BJ (cell line): ENCODE measurements around the gene FAM50A. TPM values are rescaled to one million over a fixed set of nuclear protein-coding genes. Genes with fewer than 3 reads are reported as not detected.
A peak's percentile ranks its signal among the peaks of the same experiment; 100 is the strongest.

Experiments
- CTCF ChIA-PET: fragments of 350-600 bp; formaldehyde crosslinking; extraction: SDS; loops from one replicate; lab custom pipeline; 2021; ENCODE audit warnings: antibody characterized with exemption, inconsistent platforms; lab: Yijun Ruan, JAX
- POLR2A ChIA-PET: fragments of 300-600 bp; sonication (Branson Sonifier 250); formaldehyde crosslinking; extraction: SDS; loops from one replicate; lab custom pipeline; 2021; ENCODE audit warnings: antibody characterized with exemption; lab: Charles Lee
- DNase-seq: peaks from one replicate; pipeline ENCODE4 v3.0.0-alpha.2; 2011; ENCODE audit warnings: low read depth
- H3K27me3 ChIP-seq: 2 replicates; pipeline ENCODE4 v1.6.0; 2011; ENCODE audit warnings: low read length; ENCODE audit not compliant: control insufficient read depth, insufficient read depth
- H3K36me3 ChIP-seq: 2 replicates; pipeline ENCODE4 v1.5.1; 2011; ENCODE audit warnings: low read length; ENCODE audit not compliant: control insufficient read depth, insufficient read depth
- H3K4me3 ChIP-seq: 2 replicates; pipeline ENCODE4 v1.5.1; 2011; ENCODE audit warnings: low read depth, mild to moderate bottlenecking, control low read depth, low read length
- polyA plus RNA-seq: library from polyadenylated mRNA; depleted of rRNA; stranded (reverse); fragments of >200 nt; gene quantifications from 2 replicates; pipeline ENCODE4 v1.2.3, GENCODE V29; 2011
- TF ChIP-seq, protein P1 (sequence below): IDR thresholded peaks from 2 replicates; pipeline ENCODE4 v1.5.1; 2011; ENCODE audit warnings: low read depth, mild to moderate bottlenecking, control low read depth, inconsistent platforms, low read length, moderate library complexity; ENCODE audit not compliant: insufficient read depth

FAM50A gene
- polyA plus RNA-seq, 1 experiment, result 74.8 TPM

DNA sequence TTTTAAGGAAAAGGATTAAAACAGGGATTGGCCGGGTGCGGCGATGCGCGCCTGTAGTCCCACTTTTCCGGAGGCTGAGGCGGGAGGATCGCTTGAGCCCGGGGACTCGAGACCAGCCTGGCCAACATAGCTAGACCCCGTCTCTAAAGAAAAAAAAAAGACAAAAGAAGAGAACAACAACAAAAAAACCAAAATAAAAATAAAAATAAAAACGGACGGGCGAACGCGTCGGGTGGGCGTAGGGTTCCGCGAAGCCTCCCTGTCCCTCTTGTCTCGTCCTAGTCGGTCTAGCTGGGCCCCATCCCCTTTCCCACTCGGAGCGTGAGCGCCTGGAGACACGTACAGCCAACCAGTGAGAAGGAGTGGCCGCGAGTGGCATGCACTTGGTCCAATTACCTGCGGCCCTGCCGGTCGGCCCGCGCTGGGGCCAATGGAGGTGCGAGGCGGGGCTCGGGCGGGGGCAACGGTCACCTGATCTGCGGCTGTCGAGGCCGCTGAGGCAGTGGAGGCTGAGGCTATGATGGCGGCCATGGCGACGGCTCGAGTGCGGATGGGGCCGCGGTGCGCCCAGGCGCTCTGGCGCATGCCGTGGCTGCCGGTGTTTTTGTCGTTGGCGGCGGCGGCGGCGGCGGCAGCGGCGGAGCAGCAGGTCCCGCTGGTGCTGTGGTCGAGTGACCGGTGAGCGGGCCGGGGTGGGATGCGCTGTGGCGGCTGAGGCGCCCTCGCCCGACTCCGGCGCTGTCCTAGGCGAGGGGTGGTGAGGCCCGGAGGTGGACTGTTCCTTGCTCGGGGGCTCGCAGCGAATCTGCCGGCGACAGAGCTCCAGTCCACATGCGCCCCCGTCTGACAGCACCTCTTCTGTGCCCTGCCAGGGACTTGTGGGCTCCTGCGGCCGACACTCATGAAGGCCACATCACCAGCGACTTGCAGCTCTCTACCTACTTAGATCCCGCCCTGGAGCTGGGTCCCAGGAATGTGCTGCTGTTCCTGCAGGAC lies 15.5 kb upstream of the FAM50A start, which contains the start of gene ATP6AP1:
Gene ATP6AP1, plus strand, starts transcription at position 502 of the 996 bp plus-strand sequence. Its CDS starts 16 bp downstream, at position 518.
- H3K27me3 ChIP-seq, result no peaks in the 10 kb centered on the region
- peak within 1 kb of the TSS; percentile 66 for H3K4me3 ChIP-seq
- peak; percentile 61 for DNase-seq
- ChIA-PET POLR2A (no interaction called here), CTCF (interaction anchor here (0.6 to 0.8 kb wide), 2 partner anchors 17 to 30 kb away, joined by 3 to 6 read pairs; partner anchors contain the start of genes RPL10 and TAFAZZIN)
- peaks cover 3% of the 10 kb centered on the region; the same call in 1 of the 2 replicates for H3K36me3 ChIP-seq
- TF ChIP-seq, protein P1, sequence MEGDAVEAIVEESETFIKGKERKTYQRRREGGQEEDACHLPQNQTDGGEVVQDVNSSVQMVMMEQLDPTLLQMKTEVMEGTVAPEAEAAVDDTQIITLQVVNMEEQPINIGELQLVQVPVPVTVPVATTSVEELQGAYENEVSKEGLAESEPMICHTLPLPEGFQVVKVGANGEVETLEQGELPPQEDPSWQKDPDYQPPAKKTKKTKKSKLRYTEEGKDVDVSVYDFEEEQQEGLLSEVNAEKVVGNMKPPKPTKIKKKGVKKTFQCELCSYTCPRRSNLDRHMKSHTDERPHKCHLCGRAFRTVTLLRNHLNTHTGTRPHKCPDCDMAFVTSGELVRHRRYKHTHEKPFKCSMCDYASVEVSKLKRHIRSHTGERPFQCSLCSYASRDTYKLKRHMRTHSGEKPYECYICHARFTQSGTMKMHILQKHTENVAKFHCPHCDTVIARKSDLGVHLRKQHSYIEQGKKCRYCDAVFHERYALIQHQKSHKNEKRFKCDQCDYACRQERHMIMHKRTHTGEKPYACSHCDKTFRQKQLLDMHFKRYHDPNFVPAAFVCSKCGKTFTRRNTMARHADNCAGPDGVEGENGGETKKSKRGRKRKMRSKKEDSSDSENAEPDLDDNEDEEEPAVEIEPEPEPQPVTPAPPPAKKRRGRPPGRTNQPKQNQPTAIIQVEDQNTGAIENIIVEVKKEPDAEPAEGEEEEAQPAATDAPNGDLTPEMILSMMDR, result no peak

DNA sequence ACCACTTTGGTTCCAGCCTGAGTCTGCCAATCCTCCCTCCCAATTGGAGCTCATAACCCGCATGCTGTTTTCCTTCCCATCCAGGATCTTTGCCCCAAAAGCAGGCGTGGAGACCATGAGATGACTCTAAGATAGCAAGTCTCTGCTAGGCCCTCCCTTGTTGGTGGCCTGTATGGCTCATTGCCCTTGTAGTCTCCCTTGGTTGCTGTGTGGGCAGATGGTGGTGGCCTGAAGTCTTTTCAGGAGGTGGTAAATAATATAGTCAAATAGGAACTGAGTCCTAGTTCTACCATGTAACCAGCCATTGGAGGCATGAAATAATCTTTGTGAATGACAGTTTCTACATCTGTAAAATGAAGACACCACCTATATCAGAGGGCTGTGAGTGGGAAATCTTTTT lies 14.2 kb upstream of the FAM50A start:
- Histone ChIP-seq H3K27me3 (no peaks in the 10 kb centered on the region), H3K4me3 (no peak overlapping the region), H3K36me3 (peaks cover 9% of the 10 kb centered on the region)
- ChIA-PET POLR2A (no interaction called here), CTCF (interaction anchor here (0.9 kb wide), 1 partner anchor 29 kb away, joined by 5 read pairs; no protein-coding TSS in a partner anchor)
- TF ChIP-seq, protein P1, result no peak
- DNase-seq, result no peak

DNA sequence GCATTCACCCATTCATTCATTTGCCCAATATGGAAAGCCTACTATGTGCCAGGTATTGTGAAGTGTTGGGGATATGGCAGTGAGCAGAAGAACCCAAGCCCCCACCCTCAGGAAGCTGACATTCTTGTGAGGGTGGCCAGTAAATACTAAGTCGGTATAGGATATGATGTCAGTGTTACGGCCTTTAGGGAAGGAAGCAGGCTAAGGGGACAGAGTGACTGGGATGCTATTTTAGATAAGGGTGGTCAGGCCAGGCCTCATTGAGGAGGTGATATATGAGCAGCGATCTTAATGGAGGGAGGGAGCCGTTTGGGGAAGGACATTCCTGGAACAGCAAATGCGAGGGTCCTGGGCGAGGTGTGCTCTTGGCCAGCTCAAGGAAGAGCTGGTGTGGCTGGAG lies 13.5 kb upstream of the FAM50A start:
- TF ChIP-seq, protein P1, result no peak
- CTCF ChIA-PET, result no interaction called here
- H3K4me3 ChIP-seq, result no peak overlapping the region
- no peaks in the 10 kb centered on the region for H3K27me3 ChIP-seq
- DNase-seq, result no peak
- H3K36me3 ChIP-seq, result peaks cover 13% of the 10 kb centered on the region
- POLR2A ChIA-PET, result no interaction called here

DNA sequence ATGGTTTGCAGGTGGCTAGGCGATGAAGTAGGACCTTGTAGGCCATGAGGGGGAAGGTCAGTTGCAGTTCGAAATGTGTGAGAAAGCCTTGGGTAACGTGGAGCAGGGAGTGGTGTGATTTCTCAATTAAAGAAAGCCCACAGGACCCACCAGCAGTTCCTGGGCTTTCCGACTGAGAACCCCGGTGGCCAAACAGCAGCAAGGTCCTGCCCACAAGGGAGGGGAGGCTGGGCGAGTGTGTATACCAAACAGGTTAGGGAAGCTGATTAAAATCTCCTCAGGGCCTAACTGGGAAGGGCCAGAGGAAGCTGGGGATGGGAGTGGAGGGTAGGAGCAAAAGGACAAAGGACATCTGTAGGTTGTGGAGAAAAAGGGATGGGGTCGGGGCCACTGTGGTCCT lies 13.0 kb upstream of the FAM50A start:
- TF ChIP-seq, protein P1, result no peak
- H3K4me3 ChIP-seq, result no peak overlapping the region
- H3K27me3 ChIP-seq, result no peaks in the 10 kb centered on the region
- DNase-seq, result no peak
- H3K36me3 ChIP-seq, result peaks cover 14% of the 10 kb centered on the region
- ChIA-PET CTCF (no interaction called here), POLR2A (no interaction called here)

DNA sequence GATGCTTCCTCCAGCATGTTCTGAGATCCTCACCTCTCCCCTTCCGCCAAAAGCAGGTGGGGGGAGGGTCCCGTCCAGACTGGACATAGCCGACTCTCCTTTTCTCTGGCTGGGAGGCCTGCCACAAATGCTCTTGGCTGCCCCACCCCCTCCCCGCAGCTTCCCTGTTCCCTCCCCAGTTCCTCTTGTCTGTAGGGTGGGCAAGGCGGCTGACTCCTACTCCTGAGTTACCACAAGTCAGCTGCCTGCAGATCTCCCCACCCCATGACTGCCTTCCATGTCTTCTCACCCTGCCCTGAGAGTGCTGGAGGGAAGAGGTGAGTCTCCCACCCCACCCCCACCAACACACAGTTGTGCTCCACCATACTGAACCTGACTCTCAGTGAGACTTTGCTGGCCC lies 12.6 kb upstream of the FAM50A start:
- ChIA-PET CTCF (no interaction called here), POLR2A (no interaction called here)
- TF ChIP-seq, protein P1, result no peak
- Histone ChIP-seq H3K27me3 (no peaks in the 10 kb centered on the region), H3K36me3 (peaks cover 14% of the 10 kb centered on the region), H3K4me3 (no peak overlapping the region)
- no peak for DNase-seq
